OCI-M2 (cell line): ENCODE measurements around the gene SOCS4.

Experiments used
- DNase-seq: peaks from one replicate; lab custom pipeline; 2025; ENCODE audit not compliant: unreplicated experiment; lab: John Stamatoyannopoulos, UW

SOCS4 gene

GRCh38 chr14:55085060-55085660 lies 58.1 kb downstream of the SOCS4 start:
- DNase-seq = no peak

GRCh38 chr14:55086938-55087337 lies 59.9 kb downstream of the SOCS4 start:
- DNase-seq = no peak

- no peak for DNase-seq
Observed at GRCh38 chr14:55088356-55088755, 61.3 kb downstream of the SOCS4 start.

- no peak for DNase-seq
Observed at GRCh38 chr14:55092341-55092740, 65.3 kb downstream of the SOCS4 start.

- no peak for DNase-seq
Observed at GRCh38 chr14:55094292-55095157, 67.5 kb downstream of the SOCS4 start.

GRCh38 chr14:55097881-55098560 lies 71.0 kb downstream of the SOCS4 start:
- DNase-seq = no peak

GRCh38 chr14:55098561-55098898 lies 71.5 kb downstream of the SOCS4 start:
- no peak for DNase-seq
